PC-3 (cell line): ENCODE data around the gene ADORA2A. TPM values are rescaled to one million over a fixed set of nuclear protein-coding genes. Genes with fewer than 3 reads are reported as not detected.

ENCODE experiments used
- ATAC-seq: fragments of 200-7000 bp; cut with Tn5 transposase; 2 replicates; pipeline ENCODE4 v1.9.1; 2020; ENCODE audit warnings: mild to moderate bottlenecking, moderate library complexity
- Bru-seq: library from RNA; stranded (reverse); fragments of 400-500 nt; gene quantifications from one replicate; lab custom pipeline; 2021; lab: Mats Ljungman, UMichigan
- BruChase-seq, 2 experiments: library from RNA; stranded (reverse); fragments of 400-500 nt; gene quantifications; one replicate each; lab custom pipeline; 2021; lab: Mats Ljungman, UMichigan
- BruUV-seq: library from RNA; stranded (reverse); fragments of 400-500 nt; replicated peaks from 2 replicates; lab custom pipeline; 2021; lab: Mats Ljungman, UMichigan
- CTCF ChIA-PET: fragments of 300-600 bp; sonication (Branson Sonifier 250); formaldehyde crosslinking; loops from one replicate; lab custom pipeline; 2022; ENCODE audit warnings: antibody characterized with exemption; lab: Charles Lee
- POLR2A ChIA-PET: fragments of 300-600 bp; sonication (Branson Sonifier 250); formaldehyde crosslinking; loops from one replicate; lab custom pipeline; 2022; ENCODE audit warnings: antibody characterized with exemption; ENCODE audit not compliant: unreplicated experiment; lab: Charles Lee
- DNase-seq: peaks from one replicate; pipeline ENCODE4 v3.0.0-alpha.2; 2015
- H2AFZ ChIP-seq: fragments of 300-600 bp; sonication (generic); 2 replicates; pipeline ENCODE4 v1.6.0; 2016; ENCODE audit warnings: antibody characterized with exemption, low read length
- H3F3A ChIP-seq: fragments of 300-600 bp; sonication (generic); one replicate; pipeline ENCODE4 v1.6.0; 2017; ENCODE audit warnings: antibody characterized with exemption, low read length, control low read depth, mild to moderate bottlenecking; ENCODE audit not compliant: unreplicated experiment
- H3K27ac ChIP-seq: fragments of 300-600 bp; sonication (generic); 2 replicates; pipeline ENCODE4 v1.5.1; 2016; ENCODE audit warnings: mild to moderate bottlenecking, low read length
- H3K27me3 ChIP-seq: fragments of 300-600 bp; sonication (generic); 2 replicates; pipeline ENCODE4 v1.6.1; 2016; ENCODE audit warnings: low read length, mixed read lengths
- H3K36me3 ChIP-seq: fragments of 300-600 bp; sonication (generic); 2 replicates; pipeline ENCODE4 v1.6.1; 2016; ENCODE audit warnings: low read depth, mixed run types, low read length, mixed read lengths
- H3K4me1 ChIP-seq: fragments of 300-600 bp; sonication (generic); 2 replicates; pipeline ENCODE4 v1.5.1; 2016; ENCODE audit warnings: low read length; ENCODE audit not compliant: insufficient read depth
- H3K4me2 ChIP-seq: fragments of 300-600 bp; sonication (generic); 2 replicates; pipeline ENCODE4 v1.6.0; 2016; ENCODE audit warnings: low read length
- H3K4me3 ChIP-seq: fragments of 300-600 bp; sonication (generic); 2 replicates; pipeline ENCODE4 v1.5.1; 2016; ENCODE audit warnings: mild to moderate bottlenecking, low read length, mixed read lengths
- H3K79me2 ChIP-seq: fragments of 300-600 bp; sonication (generic); 2 replicates; pipeline ENCODE4 v1.6.1; 2017; ENCODE audit warnings: low read length, mixed read lengths
- H3K9ac ChIP-seq: fragments of 300-600 bp; sonication (generic); 2 replicates; pipeline ENCODE4 v1.6.0; 2016; ENCODE audit warnings: mild to moderate bottlenecking, low read length
- H3K9me2 ChIP-seq: fragments of 300-600 bp; sonication (generic); replicated peaks from 2 replicates; pipeline ENCODE4 v1.6.1; 2016; ENCODE audit warnings: mixed run types, low read length, mixed read lengths
- H3K9me3 ChIP-seq: fragments of 300-600 bp; sonication (generic); 2 replicates; pipeline ENCODE4 v1.6.1; 2016; ENCODE audit warnings: low read length, mixed read lengths
- H4K20me1 ChIP-seq: fragments of 300-600 bp; sonication (generic); 2 replicates; pipeline ENCODE4 v1.6.1; 2016; ENCODE audit warnings: low read length, mixed read lengths
- EZH2 ChIP-seq: fragments of 300-600 bp; sonication (generic); IDR thresholded peaks from one replicate; pipeline ENCODE4 v1.6.1; 2017; ENCODE audit warnings: antibody characterized with exemption, mild to moderate bottlenecking, low read length; ENCODE audit not compliant: unreplicated experiment
- EZH2phosphoT487 ChIP-seq: fragments of 300-600 bp; sonication (generic); IDR thresholded peaks from 2 replicates; pipeline ENCODE4 v1.6.1; 2018; ENCODE audit warnings: mild to moderate bottlenecking, antibody characterized with exemption, low read length, borderline replicate concordance
- intact Hi-C: fragments of 100-400 bp; cut with micrococcal nuclease; formaldehyde crosslinking; loops from 2 replicates; pipeline ENCODE4 v1.9.0; 2023
- long read RNA-seq: library from polyadenylated mRNA; unstranded; transcript quantifications from one replicate; pipeline ENCODE4 v2.0.0, GENCODE V29; 2021; ENCODE audit not compliant: unreplicated experiment
- total RNA-seq: library from RNA; depleted of rRNA; stranded (reverse); fragments of >200 nt; gene quantifications from 2 replicates; pipeline ENCODE4 v1.2.3, GENCODE V29; 2014; rRNA removed
- TF ChIP-seq, protein P1 (sequence below): fragments of 300-600 bp; sonication (generic); conservative IDR thresholded peaks from 2 replicates; pipeline ENCODE4 v1.5.1; 2017; ENCODE audit warnings: antibody characterized with exemption, low read depth, mild to moderate bottlenecking, low read length

The ADORA2A gene
- 0.92 and 1.7 TPM in 2 replicates for total RNA-seq
- Bru-seq, nascent RNA = percentile 32 among the genes with signal in this experiment
- BruChase-seq, experiment 1, labeled RNA remaining after a 6-hour chase = percentile 68 among the genes with signal in this experiment
- BruChase-seq, experiment 2, labeled RNA remaining after a 2-hour chase = percentile 39 among the genes with signal in this experiment
- long read RNA-seq, partial matches to known transcripts = 0 of 1 reads
- long read RNA-seq, other reads (novel, unspliced or antisense) = 1 of 1 reads

DNA sequence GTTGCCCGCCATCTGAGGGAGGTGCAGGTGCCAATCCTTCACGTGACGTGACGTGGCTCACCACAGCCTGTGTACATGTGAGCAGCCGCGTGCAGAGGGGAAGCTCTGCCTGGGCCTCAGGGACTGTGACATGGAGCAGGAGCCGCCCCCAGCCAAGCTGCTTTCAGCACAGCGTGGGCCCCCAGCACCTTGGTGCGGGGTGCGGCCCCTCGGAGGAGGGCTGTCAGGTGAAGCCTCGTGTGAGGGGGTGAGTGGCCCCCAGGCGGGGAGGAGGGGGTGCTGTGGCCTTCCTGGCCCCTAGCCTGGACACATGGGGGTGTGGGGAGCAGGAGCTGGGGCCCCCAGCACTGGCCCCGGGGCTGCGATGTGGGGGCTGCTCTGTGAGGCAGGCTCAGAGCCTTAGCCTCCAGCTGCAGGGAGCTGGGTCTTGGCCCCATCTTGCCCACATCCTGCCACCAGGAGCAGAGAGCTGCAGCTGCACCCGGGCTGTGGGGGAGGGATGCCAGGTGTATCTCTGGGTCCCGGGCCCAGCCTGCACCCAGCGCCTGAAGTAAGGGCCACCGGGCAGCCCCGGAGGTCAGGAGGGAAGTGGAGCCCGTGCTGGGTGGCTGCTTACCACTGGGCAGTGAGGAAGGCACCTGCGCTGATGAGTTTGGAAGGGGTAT, at the start of gene ADORA2A:
Gene ADORA2A, plus strand, starts transcription at position 100 of the 665 bp plus-strand sequence. CDS start 5,806 bp downstream, outside the sequence.
- intact Hi-C loops = no loop called here
- Histone ChIP-seq H4K20me1 (no peaks in the 10 kb centered on the region), H3K4me1 (no peaks in the 10 kb centered on the region), H3K36me3 (no peaks in the 10 kb centered on the region), H3K27ac (no peak within 1 kb of the TSS), H3F3A (no peaks in the 10 kb centered on the region), H3K27me3 (no peaks in the 10 kb centered on the region), H3K4me2 (no peak within 1 kb of the TSS), H3K9me3 (no peaks in the 10 kb centered on the region), H3K9ac (no peak within 1 kb of the TSS), H3K9me2 (no peaks in the 10 kb centered on the region), H2AFZ (no peak within 1 kb of the TSS), H3K4me3 (no peak within 1 kb of the TSS), H3K79me2 (no peaks in the 10 kb centered on the region)
- POLR2A ChIA-PET = no interaction called here
- DNase-seq (no peak), ATAC-seq (no peak)
- CTCF ChIA-PET = no interaction called here
- TF ChIP-seq EZH2phosphoT487 (no peak), EZH2 (no peak)
- TF ChIP-seq, protein P1, sequence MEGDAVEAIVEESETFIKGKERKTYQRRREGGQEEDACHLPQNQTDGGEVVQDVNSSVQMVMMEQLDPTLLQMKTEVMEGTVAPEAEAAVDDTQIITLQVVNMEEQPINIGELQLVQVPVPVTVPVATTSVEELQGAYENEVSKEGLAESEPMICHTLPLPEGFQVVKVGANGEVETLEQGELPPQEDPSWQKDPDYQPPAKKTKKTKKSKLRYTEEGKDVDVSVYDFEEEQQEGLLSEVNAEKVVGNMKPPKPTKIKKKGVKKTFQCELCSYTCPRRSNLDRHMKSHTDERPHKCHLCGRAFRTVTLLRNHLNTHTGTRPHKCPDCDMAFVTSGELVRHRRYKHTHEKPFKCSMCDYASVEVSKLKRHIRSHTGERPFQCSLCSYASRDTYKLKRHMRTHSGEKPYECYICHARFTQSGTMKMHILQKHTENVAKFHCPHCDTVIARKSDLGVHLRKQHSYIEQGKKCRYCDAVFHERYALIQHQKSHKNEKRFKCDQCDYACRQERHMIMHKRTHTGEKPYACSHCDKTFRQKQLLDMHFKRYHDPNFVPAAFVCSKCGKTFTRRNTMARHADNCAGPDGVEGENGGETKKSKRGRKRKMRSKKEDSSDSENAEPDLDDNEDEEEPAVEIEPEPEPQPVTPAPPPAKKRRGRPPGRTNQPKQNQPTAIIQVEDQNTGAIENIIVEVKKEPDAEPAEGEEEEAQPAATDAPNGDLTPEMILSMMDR = no peak
- BruUV-seq = no TSS peak

DNA sequence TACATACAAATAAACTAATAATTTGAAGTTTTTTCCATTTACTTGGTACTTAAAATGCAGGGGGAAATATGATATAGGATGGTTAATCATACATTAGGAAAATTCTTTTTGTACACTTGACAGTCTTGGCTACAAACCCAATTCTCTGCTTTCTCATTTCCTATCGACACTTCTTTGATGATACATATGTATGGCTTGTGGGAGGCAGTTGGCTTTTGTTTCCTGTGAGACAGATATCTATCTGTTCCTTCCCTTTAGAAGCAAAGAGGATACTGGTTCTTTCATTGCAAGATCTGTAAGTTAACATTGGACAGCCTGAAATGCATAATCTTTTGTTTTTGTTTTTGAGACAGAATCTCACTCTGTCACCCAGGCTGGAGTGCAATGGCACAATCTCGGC, 47.9 kb upstream of the ADORA2A start:
- Histone ChIP-seq H3K9me3 (no peaks in the 10 kb centered on the region), H3K79me2 (no peaks in the 10 kb centered on the region), H3K4me2 (no peak overlapping the region), H3K4me3 (no peak overlapping the region), H3K27me3 (no peaks in the 10 kb centered on the region), H3K36me3 (no peaks in the 10 kb centered on the region; the same call in 1 of the 2 replicates), H4K20me1 (no peaks in the 10 kb centered on the region), H2AFZ (no peak overlapping the region), H3K4me1 (no peaks in the 10 kb centered on the region), H3K9ac (no peak overlapping the region), H3K27ac (no peak overlapping the region), H3F3A (no peaks in the 10 kb centered on the region), H3K9me2 (no peaks in the 10 kb centered on the region)
- ATAC-seq = no peak
- POLR2A ChIA-PET = no interaction called here
- CTCF ChIA-PET = no interaction called here
- peak; percentile 12 for DNase-seq
- intact Hi-C loops = no loop called here
- no TSS peak for BruUV-seq
- TF ChIP-seq, protein P1 = no peak
- TF ChIP-seq EZH2phosphoT487 (no peak), EZH2 (no peak)
